DOHH2 (cell line): ENCODE data around the gene PIK3AP1.

Experiments
- EZH2phosphoT487 ChIP-seq: fragments of 200-600 bp; sonication (generic); IDR thresholded peaks from 2 replicates; pipeline ENCODE4 v1.6.1; 2017; ENCODE audit warnings: borderline replicate concordance, mild to moderate bottlenecking, antibody characterized with exemption, low read length, moderate library complexity, mixed read lengths
- TF ChIP-seq, protein P1 (sequence below): fragments of 200-600 bp; sonication (generic); IDR thresholded peaks from one replicate; pipeline ENCODE4 v1.5.1; 2014; ENCODE audit warnings: antibody characterized with exemption, mild to moderate bottlenecking, low read depth, low read length; ENCODE audit not compliant: poor library complexity, severe bottlenecking

DNA sequence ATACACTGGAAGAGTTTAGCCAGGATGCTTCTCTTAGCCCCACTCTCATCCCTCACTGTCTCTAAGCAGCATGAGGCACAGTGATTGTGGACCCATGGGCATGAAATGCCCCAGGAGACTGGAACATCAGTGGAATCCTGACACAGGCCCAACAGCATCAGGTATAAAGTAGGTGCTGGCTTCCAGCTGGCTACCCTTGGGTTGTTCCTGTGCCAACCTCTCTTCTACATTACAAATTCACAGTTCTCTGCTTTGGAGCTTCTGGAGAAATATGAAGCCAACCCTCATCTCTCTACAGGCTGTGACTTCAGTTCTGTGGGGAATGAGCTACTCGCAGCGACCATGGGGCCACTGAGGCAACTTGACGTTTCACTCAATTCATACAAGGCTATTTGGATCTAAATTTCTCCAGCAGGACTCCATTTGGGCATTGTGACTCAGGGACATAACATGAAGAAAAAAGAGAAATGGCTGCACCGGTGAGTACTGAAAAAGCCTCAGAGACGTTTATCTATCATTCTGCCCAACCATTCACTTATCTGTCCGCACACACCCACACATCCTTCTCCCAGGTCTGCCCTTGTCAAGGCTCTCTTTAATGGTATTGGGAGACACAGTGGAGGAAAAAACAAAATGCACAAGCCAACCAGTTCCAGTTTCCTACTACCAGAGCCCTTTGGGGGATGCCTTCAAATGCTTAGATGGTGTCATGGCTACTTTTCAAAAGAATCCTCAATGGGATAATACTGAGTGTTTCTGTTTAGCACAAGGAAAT lies 98.1 kb downstream of the PIK3AP1 start:
- TF ChIP-seq, protein P1, sequence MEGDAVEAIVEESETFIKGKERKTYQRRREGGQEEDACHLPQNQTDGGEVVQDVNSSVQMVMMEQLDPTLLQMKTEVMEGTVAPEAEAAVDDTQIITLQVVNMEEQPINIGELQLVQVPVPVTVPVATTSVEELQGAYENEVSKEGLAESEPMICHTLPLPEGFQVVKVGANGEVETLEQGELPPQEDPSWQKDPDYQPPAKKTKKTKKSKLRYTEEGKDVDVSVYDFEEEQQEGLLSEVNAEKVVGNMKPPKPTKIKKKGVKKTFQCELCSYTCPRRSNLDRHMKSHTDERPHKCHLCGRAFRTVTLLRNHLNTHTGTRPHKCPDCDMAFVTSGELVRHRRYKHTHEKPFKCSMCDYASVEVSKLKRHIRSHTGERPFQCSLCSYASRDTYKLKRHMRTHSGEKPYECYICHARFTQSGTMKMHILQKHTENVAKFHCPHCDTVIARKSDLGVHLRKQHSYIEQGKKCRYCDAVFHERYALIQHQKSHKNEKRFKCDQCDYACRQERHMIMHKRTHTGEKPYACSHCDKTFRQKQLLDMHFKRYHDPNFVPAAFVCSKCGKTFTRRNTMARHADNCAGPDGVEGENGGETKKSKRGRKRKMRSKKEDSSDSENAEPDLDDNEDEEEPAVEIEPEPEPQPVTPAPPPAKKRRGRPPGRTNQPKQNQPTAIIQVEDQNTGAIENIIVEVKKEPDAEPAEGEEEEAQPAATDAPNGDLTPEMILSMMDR: no peak
- no peak for TF ChIP-seq EZH2phosphoT487
